Measurements from ENCODE around the gene TAF11L3. TPM values are rescaled to one million over a fixed set of nuclear protein-coding genes. Genes with fewer than 3 reads are reported as not detected.
"Not testable (repeated sequence)": the region's sequence is repeated elsewhere in the genome, so short reads cannot be mapped to it uniquely, and the experiment has no call there.

TAF11L3 gene
- total and polyA plus RNA-seq, 2 donors (not counting 1 experiment from before 2014, with no cell fraction given), result not detected

GRCh38 chr5:17521501-17521900 is 3.3 kb downstream of the TAF11L3 start, which contains the start of gene TAF11L4:
TAF11L4 (plus strand) TSS chr5:17521801.
- WGBS (ENCODE audit: insufficient coverage), result no CpG with 5 or more reads among the region's 15 CpGs

GRCh38 chr5:17524935-17525334 is 6.8 kb downstream of the TAF11L3 start, which contains the start of gene TAF11L5:
TAF11L5 (plus strand) TSS chr5:17525235.
- H3K4me2 ChIP-seq (replicated peaks; ENCODE audit: low read depth, low read length, poor library complexity, severe bottlenecking); H4K20me1 ChIP-seq (ENCODE audit: control insufficient read depth, insufficient read depth, low read length, poor library complexity, severe bottlenecking); intact Hi-C loops (cut with micrococcal nuclease); H3K4me3 ChIP-seq (ENCODE audit: control extremely low read depth in 1 of 5, extremely low read depth in 1 of 5, insufficient read depth in 1 of 5, low read depth in 2 of 5, low read length in 4 of 5); H3K4me1 ChIP-seq (ENCODE audit: control insufficient read depth in 2 of 2, insufficient read depth in 2 of 2, low read length in 2 of 2); H3K4me1 Mint-ChIP-seq; H3K9me3 ChIP-seq (ENCODE audit: control extremely low read depth in 1 of 3, control insufficient read depth in 2 of 3, insufficient read depth in 1 of 3, low read length in 2 of 3); H3K9me3 Mint-ChIP-seq (ENCODE audit: insufficient read depth); H3K27me3 Mint-ChIP-seq; H3K27me3 ChIP-seq (replicated peaks in 1 of 4; ENCODE audit: control extremely low read depth in 1 of 4, control insufficient read depth in 3 of 4, insufficient read depth in 4 of 4, low read length in 3 of 4); POLR2A ChIA-PET; H2AFZ ChIP-seq (ENCODE audit: insufficient read depth, low read depth, low read length, poor library complexity, severe bottlenecking); H3K9ac ChIP-seq (ENCODE audit: low read length); H3K79me2 ChIP-seq (ENCODE audit: control insufficient read depth, insufficient read depth, low read length); H3K4me3 Mint-ChIP-seq; CTCF ChIA-PET; DNase-seq; H3K36me3 ChIP-seq (replicated peaks in 1 of 2; ENCODE audit: control extremely low read depth in 1 of 2, control insufficient read depth in 1 of 2, extremely low read depth in 1 of 2, insufficient read depth in 2 of 2, low read length in 1 of 2); ATAC-seq (ENCODE audit: low read depth); H3K27ac Mint-ChIP-seq; H3K27ac ChIP-seq (ENCODE audit: low read length in 2 of 2): not testable (repeated sequence)
- WGBS (ENCODE audit: insufficient coverage), result no CpG with 5 or more reads among the region's 15 CpGs

More at GRCh38 chr5:17521501-17521900, 3.3 kb downstream of the TAF11L3 start, which contains the start of gene TAF11L4:
- H3K27ac ChIP-seq (ENCODE audit: low read length in 2 of 2); H3K4me1 Mint-ChIP-seq; H3K4me3 ChIP-seq (ENCODE audit: control extremely low read depth in 1 of 5, extremely low read depth in 1 of 5, insufficient read depth in 1 of 5, low read depth in 2 of 5, low read length in 4 of 5); POLR2A ChIA-PET; intact Hi-C loops (cut with micrococcal nuclease); CTCF ChIA-PET; H3K9me3 Mint-ChIP-seq (ENCODE audit: insufficient read depth); H3K9me3 ChIP-seq (ENCODE audit: control extremely low read depth in 1 of 3, control insufficient read depth in 2 of 3, insufficient read depth in 1 of 3, low read length in 2 of 3); H3K27ac Mint-ChIP-seq; H3K4me1 ChIP-seq (ENCODE audit: control insufficient read depth in 2 of 2, insufficient read depth in 2 of 2, low read length in 2 of 2); H3K4me3 Mint-ChIP-seq; H3K36me3 ChIP-seq (replicated peaks in 1 of 2; ENCODE audit: control extremely low read depth in 1 of 2, control insufficient read depth in 1 of 2, extremely low read depth in 1 of 2, insufficient read depth in 2 of 2, low read length in 1 of 2); H3K9ac ChIP-seq (ENCODE audit: low read length); ATAC-seq (ENCODE audit: low read depth); H3K79me2 ChIP-seq (ENCODE audit: control insufficient read depth, insufficient read depth, low read length); H3K27me3 ChIP-seq (replicated peaks in 1 of 4; ENCODE audit: control extremely low read depth in 1 of 4, control insufficient read depth in 3 of 4, insufficient read depth in 4 of 4, low read length in 3 of 4); H4K20me1 ChIP-seq (ENCODE audit: control insufficient read depth, insufficient read depth, low read length, poor library complexity, severe bottlenecking); H3K4me2 ChIP-seq (replicated peaks; ENCODE audit: low read depth, low read length, poor library complexity, severe bottlenecking); DNase-seq; H3K27me3 Mint-ChIP-seq; H2AFZ ChIP-seq (ENCODE audit: insufficient read depth, low read depth, low read length, poor library complexity, severe bottlenecking): not testable (repeated sequence)

GRCh38 chr5:17526504-17526903 is 8.3 kb downstream of the TAF11L3 start:
- H3K27me3 Mint-ChIP-seq; H3K9me3 ChIP-seq (ENCODE audit: control extremely low read depth in 1 of 3, control insufficient read depth in 2 of 3, insufficient read depth in 1 of 3, low read length in 2 of 3); H2AFZ ChIP-seq (ENCODE audit: insufficient read depth, low read depth, low read length, poor library complexity, severe bottlenecking); CTCF ChIA-PET; H3K4me1 Mint-ChIP-seq; ATAC-seq (ENCODE audit: low read depth); H3K4me1 ChIP-seq (ENCODE audit: control insufficient read depth in 2 of 2, insufficient read depth in 2 of 2, low read length in 2 of 2); H3K27me3 ChIP-seq (replicated peaks in 1 of 4; ENCODE audit: control extremely low read depth in 1 of 4, control insufficient read depth in 3 of 4, insufficient read depth in 4 of 4, low read length in 3 of 4); DNase-seq; H3K9ac ChIP-seq (ENCODE audit: low read length); H3K9me3 Mint-ChIP-seq (ENCODE audit: insufficient read depth); H3K4me3 ChIP-seq (ENCODE audit: control extremely low read depth in 1 of 5, extremely low read depth in 1 of 5, insufficient read depth in 1 of 5, low read depth in 2 of 5, low read length in 4 of 5); H3K79me2 ChIP-seq (ENCODE audit: control insufficient read depth, insufficient read depth, low read length); H3K27ac Mint-ChIP-seq; H3K36me3 ChIP-seq (replicated peaks in 1 of 2; ENCODE audit: control extremely low read depth in 1 of 2, control insufficient read depth in 1 of 2, extremely low read depth in 1 of 2, insufficient read depth in 2 of 2, low read length in 1 of 2); H3K4me2 ChIP-seq (replicated peaks; ENCODE audit: low read depth, low read length, poor library complexity, severe bottlenecking); H4K20me1 ChIP-seq (ENCODE audit: control insufficient read depth, insufficient read depth, low read length, poor library complexity, severe bottlenecking); H3K27ac ChIP-seq (ENCODE audit: low read length in 2 of 2); intact Hi-C loops (cut with micrococcal nuclease); H3K4me3 Mint-ChIP-seq; POLR2A ChIA-PET: not testable (repeated sequence)
- WGBS (ENCODE audit: insufficient coverage), result 95% methylated on average over 4 of the region's 17 CpGs

DNA sequence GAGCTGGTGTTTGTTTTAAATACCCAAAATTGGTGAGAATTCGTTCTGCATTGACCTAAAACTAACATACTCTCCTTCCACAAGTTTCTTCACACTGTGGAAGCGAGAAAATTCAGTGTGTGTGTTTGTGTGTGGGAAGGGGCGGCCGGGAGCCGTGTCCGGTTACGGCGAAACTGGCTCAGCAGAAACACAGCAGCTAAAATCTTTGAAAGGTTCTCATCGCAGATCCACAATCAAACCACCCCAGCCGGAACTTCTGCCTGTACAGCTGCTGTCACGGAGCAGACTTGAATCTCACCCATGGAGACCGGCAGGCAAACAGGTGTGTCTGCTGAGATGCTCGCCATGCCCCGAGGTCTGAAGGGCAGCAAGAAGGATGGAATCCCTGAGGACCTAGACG is 10.2 kb downstream of the TAF11L3 start, which contains the start of gene TAF11L6:
Gene TAF11L6 (plus strand): TSS at position 301 of the 400 bp plus-strand sequence.
- intact Hi-C loops (cut with micrococcal nuclease); H3K4me2 ChIP-seq (replicated peaks; ENCODE audit: low read depth, low read length, poor library complexity, severe bottlenecking); H3K9me3 ChIP-seq (ENCODE audit: control extremely low read depth in 1 of 3, control insufficient read depth in 2 of 3, insufficient read depth in 1 of 3, low read length in 2 of 3); ATAC-seq (ENCODE audit: low read depth); H3K9me3 Mint-ChIP-seq (ENCODE audit: insufficient read depth); H3K27ac ChIP-seq (ENCODE audit: low read length in 2 of 2); H3K4me3 Mint-ChIP-seq; H3K4me3 ChIP-seq (ENCODE audit: control extremely low read depth in 1 of 5, extremely low read depth in 1 of 5, insufficient read depth in 1 of 5, low read depth in 2 of 5, low read length in 4 of 5); H3K27me3 ChIP-seq (replicated peaks in 1 of 4; ENCODE audit: control extremely low read depth in 1 of 4, control insufficient read depth in 3 of 4, insufficient read depth in 4 of 4, low read length in 3 of 4); H3K9ac ChIP-seq (ENCODE audit: low read length); H3K4me1 Mint-ChIP-seq; H4K20me1 ChIP-seq (ENCODE audit: control insufficient read depth, insufficient read depth, low read length, poor library complexity, severe bottlenecking); H2AFZ ChIP-seq (ENCODE audit: insufficient read depth, low read depth, low read length, poor library complexity, severe bottlenecking); DNase-seq; H3K4me1 ChIP-seq (ENCODE audit: control insufficient read depth in 2 of 2, insufficient read depth in 2 of 2, low read length in 2 of 2); H3K79me2 ChIP-seq (ENCODE audit: control insufficient read depth, insufficient read depth, low read length); CTCF ChIA-PET; POLR2A ChIA-PET; H3K36me3 ChIP-seq (replicated peaks in 1 of 2; ENCODE audit: control extremely low read depth in 1 of 2, control insufficient read depth in 1 of 2, extremely low read depth in 1 of 2, insufficient read depth in 2 of 2, low read length in 1 of 2); H3K27me3 Mint-ChIP-seq; H3K27ac Mint-ChIP-seq: not testable (repeated sequence)
- no CpG with 5 or more reads among the region's 15 CpGs for WGBS (ENCODE audit: insufficient coverage)

Measured in B cell (primary cell).